Fibroblast of the conjunctiva (primary cell): Measurements from ENCODE around the gene AHRR.
"Not testable (repeated sequence)": the region's sequence is repeated elsewhere in the genome, so short reads cannot be mapped to it uniquely, and the experiment has no call there.

Experiments
- DNase-seq: peaks from one replicate; pipeline ENCODE4 v3.0.0-alpha.2; 2010; ENCODE audit warnings: low read depth

Gene AHRR

GRCh38 chr5:378301-378891 lies 56.9 kb downstream of the AHRR start:
- DNase-seq = no peak

GRCh38 chr5:378976-379742 lies 57.6 kb downstream of the AHRR start:
- DNase-seq = no peak

DNA sequence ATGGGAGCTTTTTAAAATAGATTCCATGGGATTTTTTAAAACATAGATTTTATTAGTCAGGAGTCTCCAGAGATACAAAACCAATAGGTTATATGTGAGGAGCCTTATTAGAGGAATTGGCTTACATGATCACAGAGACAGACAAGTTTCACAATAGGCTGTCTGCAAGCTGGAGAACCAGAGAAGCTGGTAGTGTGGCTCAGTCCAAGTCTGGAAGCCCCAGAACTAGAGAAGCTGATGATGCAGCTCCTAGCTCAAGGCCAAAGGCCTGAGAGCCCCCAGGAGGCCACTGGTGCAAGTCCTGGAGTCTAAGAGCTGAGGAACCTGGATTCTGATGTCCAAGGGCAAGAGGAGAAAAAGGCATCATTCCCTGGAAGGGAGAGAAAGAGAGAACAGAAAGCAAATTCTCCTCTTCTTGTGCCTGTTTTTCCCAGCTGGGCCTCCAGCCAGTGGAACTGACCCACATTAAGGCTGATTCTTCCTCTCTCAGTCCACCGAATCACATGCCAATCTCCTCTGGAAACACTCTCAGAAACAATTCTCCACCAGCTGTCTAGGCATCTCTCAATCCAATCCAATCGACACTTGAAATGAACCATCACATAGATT lies 59.3 kb downstream of the AHRR start:
- DNase-seq = no peak

GRCh38 chr5:383066-383465 lies 61.6 kb downstream of the AHRR start:
- no peak for DNase-seq

GRCh38 chr5:383621-384020 lies 62.1 kb downstream of the AHRR start:
- no peak for DNase-seq

- not testable (repeated sequence) for DNase-seq
Measured at GRCh38 chr5:384576-384975, 63.1 kb downstream of the AHRR start.

DNA sequence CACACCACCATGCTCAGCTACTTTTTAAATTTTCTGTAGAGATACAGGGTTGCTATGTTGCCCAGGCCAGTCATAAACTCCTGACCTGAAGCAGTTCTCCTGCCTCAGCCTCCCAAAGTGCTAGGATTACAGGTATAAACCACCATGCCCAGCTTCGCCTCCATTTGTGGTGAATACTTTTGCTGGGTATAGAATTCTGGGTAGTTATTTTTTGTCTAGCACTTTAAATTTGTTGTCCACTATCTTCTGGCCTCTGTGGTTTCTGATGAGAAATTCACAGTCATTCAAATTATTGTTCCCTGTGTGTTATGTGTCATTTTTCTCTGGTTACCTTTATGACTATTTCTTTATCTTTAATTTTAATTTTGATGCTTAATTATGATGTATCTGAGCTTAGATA lies 63.8 kb downstream of the AHRR start:
- no peak for DNase-seq

DNA sequence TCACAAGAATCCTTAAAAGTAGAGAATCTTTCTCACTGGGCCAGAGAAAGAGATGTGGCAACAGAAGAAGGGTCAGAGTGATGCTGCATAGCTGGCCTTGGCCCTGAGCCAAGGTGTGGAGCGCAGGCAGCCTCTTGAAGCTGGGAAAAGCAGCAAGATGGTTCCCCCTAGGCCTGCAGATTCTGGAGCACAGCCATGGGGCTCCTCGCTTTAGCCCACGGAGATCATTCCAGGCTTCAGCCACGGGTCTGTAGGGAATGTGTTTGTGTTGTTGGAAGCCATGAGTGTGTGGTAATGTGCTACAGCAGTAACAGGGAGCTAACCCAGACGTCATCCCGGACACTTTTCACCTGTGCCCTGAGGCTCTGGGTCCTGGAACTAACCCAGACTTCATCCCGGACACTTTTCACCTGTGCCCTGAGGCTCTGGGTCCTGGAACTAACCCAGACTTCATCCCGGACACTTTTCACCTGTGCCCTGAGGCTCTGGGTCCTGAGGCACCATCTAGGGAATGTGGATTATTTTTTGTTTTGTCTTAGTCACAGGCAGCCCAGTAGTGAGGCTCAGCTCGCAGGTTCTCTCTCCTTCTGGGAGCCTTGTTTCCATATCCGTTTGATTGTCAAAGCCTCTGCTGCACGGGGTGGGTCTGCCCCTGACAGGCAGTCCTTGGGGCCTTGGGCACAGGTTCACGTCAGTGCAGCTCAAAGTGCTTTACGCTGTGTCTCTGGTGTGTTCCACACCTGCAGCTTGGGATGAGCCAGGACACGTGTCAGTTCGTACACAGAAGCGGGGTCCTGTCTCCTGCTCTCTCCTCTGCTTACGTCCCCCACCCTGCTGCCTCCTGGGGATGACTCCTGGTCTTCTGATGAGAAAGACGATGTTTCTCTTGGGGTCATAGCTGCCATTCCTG lies 65.2 kb downstream of the AHRR start:
- DNase-seq = peak; percentile 17

DNA sequence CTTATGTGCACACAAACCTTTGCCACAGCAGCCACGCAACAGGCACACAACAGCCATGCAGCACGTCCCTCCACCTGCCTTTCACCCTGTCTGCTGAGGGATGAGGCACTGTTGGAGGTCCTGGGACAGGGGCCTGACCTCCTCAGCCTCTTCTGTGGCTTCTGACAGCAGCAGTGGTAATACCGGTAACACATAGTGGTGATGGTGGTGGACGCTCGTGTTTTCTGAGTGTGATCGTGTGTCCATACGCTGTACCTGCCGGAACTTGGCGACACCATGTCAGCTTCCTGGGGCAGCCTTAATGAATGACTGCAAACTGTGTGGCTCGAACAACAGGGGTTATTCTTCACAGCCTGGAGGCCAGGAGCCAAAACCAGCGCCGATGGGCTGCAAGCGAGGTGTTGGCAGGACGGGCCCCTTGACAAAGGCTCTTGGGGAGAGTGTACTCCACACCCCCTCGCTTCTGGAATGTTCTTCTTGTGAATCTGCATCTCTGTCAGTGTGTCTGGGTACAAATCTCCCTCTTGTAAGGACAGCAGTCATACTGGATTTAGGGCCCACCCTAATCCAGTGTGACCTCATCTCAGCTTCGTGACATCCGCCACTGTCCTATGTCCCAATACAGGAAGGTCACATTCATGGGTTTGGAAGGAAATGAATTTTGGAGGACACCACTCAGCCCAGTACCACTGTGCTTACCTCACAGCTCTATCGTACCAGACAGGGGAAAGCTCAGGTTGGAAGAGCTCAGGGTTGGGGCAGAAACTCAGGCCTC lies 66.2 kb downstream of the AHRR start:
- no peak for DNase-seq

GRCh38 chr5:388266-389196 lies 67.0 kb downstream of the AHRR start:
- DNase-seq = no peak

GRCh38 chr5:389197-389821 lies 67.8 kb downstream of the AHRR start:
- no peak for DNase-seq

DNA sequence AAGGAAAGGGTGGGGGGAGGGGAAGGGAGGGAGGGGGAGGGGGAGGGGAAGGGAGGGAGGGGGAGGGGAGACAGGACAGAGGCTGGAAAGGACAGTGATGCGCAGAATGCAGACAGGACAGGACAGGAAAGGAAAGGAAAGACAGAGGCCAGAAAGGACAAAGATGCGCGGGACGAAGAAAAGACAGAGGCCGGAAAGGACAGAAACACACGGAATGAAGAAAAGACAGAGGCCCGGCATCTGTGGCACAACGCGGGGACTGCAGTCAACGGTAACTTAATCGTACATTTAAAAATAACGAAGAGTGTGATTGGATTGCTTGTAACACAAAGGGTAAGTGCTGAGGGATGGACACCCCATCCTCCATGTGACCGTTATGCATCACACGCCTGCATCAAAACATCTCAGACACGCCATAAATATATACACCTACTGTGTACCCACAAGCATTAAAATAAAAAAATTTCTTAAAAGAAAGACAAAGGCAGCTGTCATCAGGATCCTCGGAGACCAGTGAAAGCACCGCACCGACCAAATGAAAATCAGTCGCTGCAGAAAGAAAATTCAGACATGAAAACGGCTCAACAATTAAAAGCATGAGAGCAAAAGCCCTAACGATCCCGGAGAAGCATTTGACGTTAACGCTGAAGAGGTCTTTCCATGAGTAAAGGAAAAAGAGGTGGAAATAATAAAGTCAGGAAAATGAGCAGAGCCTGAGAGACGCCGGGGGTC lies 68.5 kb downstream of the AHRR start:
- no peak for DNase-seq

GRCh38 chr5:390623-391491 lies 69.3 kb downstream of the AHRR start:
- DNase-seq = no peak

DNA sequence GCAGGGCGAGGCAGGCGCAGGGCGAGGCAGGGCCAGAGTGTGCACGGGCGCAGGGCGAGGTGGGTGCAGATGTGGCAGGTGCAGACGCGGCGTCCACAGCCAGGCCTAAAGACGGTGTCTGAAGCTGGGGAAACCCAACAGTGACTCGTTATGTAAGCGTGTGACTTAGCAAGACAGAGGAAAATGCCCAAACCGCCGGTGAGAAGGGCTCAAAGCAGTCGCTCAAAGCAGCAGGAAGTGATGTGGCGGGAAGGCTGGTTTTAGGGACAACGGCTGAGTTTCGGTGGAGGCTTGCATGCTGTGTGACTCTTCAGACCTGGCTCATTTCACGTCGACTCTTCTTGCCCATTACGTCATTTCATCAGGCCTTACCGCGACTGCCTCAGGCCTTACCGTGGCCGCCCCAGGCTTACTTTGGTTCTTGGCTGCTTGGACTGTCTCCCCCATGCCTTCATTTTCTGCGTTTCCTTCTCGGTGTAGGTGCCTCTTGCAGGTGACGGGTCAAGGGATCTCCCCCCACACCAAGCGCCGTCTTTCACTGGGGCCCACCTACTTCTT lies 71.0 kb downstream of the AHRR start:
- no peak for DNase-seq

GRCh38 chr5:393846-394275 lies 72.3 kb downstream of the AHRR start:
- DNase-seq = no peak

DNA sequence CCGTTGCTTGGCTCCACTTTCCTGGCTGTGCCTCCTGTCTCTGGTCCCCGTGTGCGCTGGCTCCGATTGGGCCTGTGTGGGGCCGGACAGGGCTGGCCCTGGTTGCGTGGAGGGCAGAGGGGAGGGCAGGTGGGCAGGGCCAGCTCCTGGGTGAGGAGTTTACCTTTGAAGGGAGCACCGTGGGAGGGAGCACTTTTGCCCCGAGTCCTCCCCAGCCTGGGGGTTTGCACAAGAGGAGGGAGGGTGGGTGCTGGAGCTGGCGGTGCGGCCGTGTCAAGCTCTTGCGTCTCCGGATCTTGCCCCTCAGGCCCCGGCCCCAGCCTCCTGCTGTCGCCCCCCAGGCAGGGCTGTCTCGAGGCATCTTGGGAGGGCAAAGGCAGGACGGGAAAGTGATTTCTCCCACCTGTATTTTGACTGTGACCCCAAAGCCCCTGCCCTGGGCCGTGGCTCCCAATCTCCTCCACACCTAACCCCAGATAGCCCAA lies 73.2 kb downstream of the AHRR start:
- DNase-seq = no peak

GRCh38 chr5:395156-395920 lies 73.8 kb downstream of the AHRR start:
- no peak for DNase-seq
